Osteoblast (primary cell): Measurements from ENCODE around the gene PARD3B. TPM values are rescaled to one million over a fixed set of nuclear protein-coding genes. Genes with fewer than 3 reads are reported as not detected.

ENCODE experiments used
- DNase-seq: peaks from one replicate; pipeline ENCODE4 v3.0.0; 2011; ENCODE audit warnings: low spot score, mixed read lengths; ENCODE audit not compliant: insufficient read length; ENCODE audit errors: missing footprints
- H2AFZ ChIP-seq: 2 replicates; pipeline ENCODE4 v1.6.0; 2011; ENCODE audit warnings: mild to moderate bottlenecking, low read length
- H3K27ac ChIP-seq: 2 replicates; pipeline ENCODE4 v1.5.1; 2011; ENCODE audit warnings: mild to moderate bottlenecking, low read depth, low read length, moderate library complexity
- H3K27me3 ChIP-seq: 2 replicates; pipeline ENCODE4 v1.6.0; 2012; ENCODE audit warnings: mild to moderate bottlenecking, control low read depth, inconsistent platforms, low read length, moderate library complexity; ENCODE audit not compliant: insufficient read depth
- H3K36me3 ChIP-seq: 2 replicates; pipeline ENCODE4 v1.5.1; 2011; ENCODE audit warnings: mild to moderate bottlenecking, low read length, control low read depth, moderate library complexity; ENCODE audit not compliant: insufficient read depth
- H3K4me1 ChIP-seq: 2 replicates; pipeline ENCODE4 v1.5.1; 2011; ENCODE audit warnings: mild to moderate bottlenecking, low read length, control low read depth, moderate library complexity; ENCODE audit not compliant: insufficient read depth
- H3K4me2 ChIP-seq: 2 replicates; pipeline ENCODE4 v1.6.0; 2011; ENCODE audit warnings: mild to moderate bottlenecking, low read length; ENCODE audit not compliant: insufficient read depth
- H3K4me3 ChIP-seq: fragments of 200-600 bp; sonication (generic); 3 replicates; pipeline ENCODE4 v1.5.1; 2012; ENCODE audit warnings: mild to moderate bottlenecking, low read length, inconsistent platforms; ENCODE audit not compliant: insufficient read depth
- H3K79me2 ChIP-seq: 2 replicates; pipeline ENCODE4 v1.6.0; 2012; ENCODE audit warnings: mild to moderate bottlenecking, low read length, control low read depth, inconsistent platforms; ENCODE audit not compliant: insufficient read depth
- H3K9me3 ChIP-seq: 2 replicates; pipeline ENCODE4 v1.5.1; 2011; ENCODE audit warnings: low read depth, low read length, control low read depth
- H4K20me1 ChIP-seq: 2 replicates; pipeline ENCODE4 v1.6.0; 2012; ENCODE audit warnings: mild to moderate bottlenecking, low read length, control low read depth; ENCODE audit not compliant: insufficient read depth
- CTCF ChIP-seq: IDR thresholded peaks from 2 replicates; pipeline ENCODE4 v1.5.1; 2011; ENCODE audit warnings: mild to moderate bottlenecking, low read depth, low read length, moderate library complexity; ENCODE audit errors: extremely low read depth
- total RNA-seq: library from RNA; depleted of rRNA; stranded (reverse); fragments of >200 nt; gene quantifications from 2 replicates; pipeline ENCODE4 v1.2.3, GENCODE V29; 2012

Gene PARD3B
- total RNA-seq, 1 donor = 22.4 TPM

- no peaks in the 10 kb centered on the region for H3K36me3 ChIP-seq
- H3K4me2 ChIP-seq = no peak overlapping the region
- no peak overlapping the region for H3K27ac ChIP-seq
- no peaks in the 10 kb centered on the region for H3K9me3 ChIP-seq
- H3K4me1 ChIP-seq = no peaks in the 10 kb centered on the region
- TF ChIP-seq CTCF = no peak
- no peaks in the 10 kb centered on the region for H3K27me3 ChIP-seq
- no peak overlapping the region for H2AFZ ChIP-seq
- no peaks in the 10 kb centered on the region for H3K79me2 ChIP-seq
- H3K4me3 ChIP-seq = no peak overlapping the region
- no peaks in the 10 kb centered on the region for H4K20me1 ChIP-seq
- no peak for DNase-seq
Measured at GRCh38 chr2:204705243-204705932, 160.1 kb downstream of the PARD3B start.

GRCh38 chr2:204706939-204707338 lies 161.7 kb downstream of the PARD3B start:
- Histone ChIP-seq H3K27ac (no peak overlapping the region), H3K27me3 (no peaks in the 10 kb centered on the region), H3K36me3 (no peaks in the 10 kb centered on the region), H4K20me1 (no peaks in the 10 kb centered on the region), H3K9me3 (no peaks in the 10 kb centered on the region), H3K4me2 (no peak overlapping the region), H3K4me3 (no peak overlapping the region), H2AFZ (no peak overlapping the region), H3K4me1 (no peaks in the 10 kb centered on the region), H3K79me2 (no peaks in the 10 kb centered on the region)
- DNase-seq = no peak
- TF ChIP-seq CTCF = no peak

GRCh38 chr2:204713211-204713610 lies 167.9 kb downstream of the PARD3B start:
- H3K27me3 ChIP-seq = no peaks in the 10 kb centered on the region
- no peaks in the 10 kb centered on the region for H3K79me2 ChIP-seq
- DNase-seq = no peak
- no peak overlapping the region for H2AFZ ChIP-seq
- no peaks in the 10 kb centered on the region for H4K20me1 ChIP-seq
- no peak overlapping the region for H3K4me2 ChIP-seq
- no peak for TF ChIP-seq CTCF
- H3K36me3 ChIP-seq = no peaks in the 10 kb centered on the region
- no peak overlapping the region for H3K27ac ChIP-seq
- H3K9me3 ChIP-seq = no peaks in the 10 kb centered on the region
- no peaks in the 10 kb centered on the region for H3K4me1 ChIP-seq
- no peak overlapping the region for H3K4me3 ChIP-seq

GRCh38 chr2:204715361-204715760 lies 170.1 kb downstream of the PARD3B start:
- Histone ChIP-seq H3K4me3 (no peak overlapping the region), H3K4me2 (no peak overlapping the region), H3K27me3 (no peaks in the 10 kb centered on the region), H4K20me1 (no peaks in the 10 kb centered on the region), H2AFZ (no peak overlapping the region), H3K27ac (no peak overlapping the region), H3K4me1 (no peaks in the 10 kb centered on the region), H3K79me2 (no peaks in the 10 kb centered on the region), H3K36me3 (no peaks in the 10 kb centered on the region), H3K9me3 (no peaks in the 10 kb centered on the region)
- TF ChIP-seq CTCF = no peak
- DNase-seq = no peak
